Liver (tissue), 9 donors: ENCODE results near the gene NKX2-1. TPM values are rescaled to one million over a fixed set of nuclear protein-coding genes. Genes with fewer than 3 reads are reported as not detected.

Source experiments
- DNase-seq: peaks from one replicate; pipeline ENCODE4 v3.0.0-alpha.2; 2017; ENCODE audit warnings: low spot score
- H3K27ac ChIP-seq, 2 donors: one replicate each; pipeline ENCODE4 v1.7.0; 2013; ENCODE audit warnings: inconsistent platforms in 2 of 2, low read length in 2 of 2, control low read depth in 1 of 2, low read depth in 1 of 2, mild to moderate bottlenecking in 1 of 2
- H3K27me3 ChIP-seq, 4 donors: one replicate each; pipeline versions ENCODE4 v1.6.1 to v1.7.0; 2013; ENCODE audit warnings: low read length in 3 of 4, inconsistent platforms in 1 of 4, mild to moderate bottlenecking in 1 of 4, moderate library complexity in 1 of 4; ENCODE audit not compliant: control insufficient read depth in 4 of 4, insufficient read depth in 4 of 4
- H3K36me3 ChIP-seq, 4 donors: one replicate each; pipeline versions ENCODE4 v1.6.1 to v1.7.0; 2013; ENCODE audit warnings: low read length in 3 of 4, mild to moderate bottlenecking in 3 of 4, low read depth in 1 of 4, moderate library complexity in 1 of 4; ENCODE audit not compliant: control insufficient read depth in 4 of 4, insufficient read depth in 3 of 4
- H3K4me1 ChIP-seq, 4 donors: one replicate each; pipeline versions ENCODE4 v1.6.1 to v1.7.0; 2013; ENCODE audit warnings: low read length in 3 of 4, mild to moderate bottlenecking in 3 of 4, moderate library complexity in 1 of 4; ENCODE audit not compliant: control insufficient read depth in 4 of 4, insufficient read depth in 4 of 4
- H3K4me3 ChIP-seq, 3 donors: one replicate each; pipeline versions ENCODE4 v1.6.1 to v1.7.0; 2013; ENCODE audit warnings: low read length in 3 of 3, control low read depth in 1 of 3, low read depth in 1 of 3, mild to moderate bottlenecking in 1 of 3
- H3K9ac ChIP-seq, 2 donors: one replicate each; pipeline ENCODE4 v1.7.0; 2013; ENCODE audit warnings: low read length in 2 of 2, mild to moderate bottlenecking in 2 of 2, moderate library complexity in 2 of 2, control low read depth in 1 of 2, low read depth in 1 of 2
- H3K9me3 ChIP-seq, 4 donors: one replicate each; pipeline versions ENCODE4 v1.6.1 to v1.7.0; 2013; ENCODE audit warnings: low read length in 3 of 4; ENCODE audit not compliant: control insufficient read depth in 4 of 4
- ATF3 ChIP-seq: IDR thresholded peaks from 2 replicates; pipeline ENCODE4 v1.6.1; 2016; ENCODE audit warnings: antibody characterized with exemption
- CTCF ChIP-seq: fragments of 150-350 bp; IDR thresholded peaks from 2 replicates; pipeline ENCODE4 v1.5.1; 2017; ENCODE audit warnings: improper control_type of control experiment, low read depth, low read length; ENCODE audit not compliant: missing input control
- EGR1 ChIP-seq, 2 donors: IDR thresholded peaks; 2 replicates each; pipeline ENCODE4 v1.6.1; 2016 to 2018; ENCODE audit warnings: antibody characterized with exemption in 2 of 2, low read depth in 2 of 2
- FOXA1 ChIP-seq: IDR thresholded peaks from 2 replicates; pipeline ENCODE4 v1.6.1; 2016; ENCODE audit warnings: antibody characterized with exemption
- FOXA2 ChIP-seq: IDR thresholded peaks from 2 replicates; pipeline ENCODE4 v1.6.1; 2016; ENCODE audit warnings: antibody characterized with exemption
- GABPA ChIP-seq, 2 donors: IDR thresholded peaks in 1 of 2; conservative IDR thresholded peaks in 1 of 2; 2 replicates each; pipeline ENCODE4 v1.6.1; 2016; ENCODE audit warnings: antibody characterized with exemption in 2 of 2, mild to moderate bottlenecking in 1 of 2, moderate library complexity in 1 of 2
- HNF4A ChIP-seq, 2 donors: conservative IDR thresholded peaks; 2 replicates each; pipeline ENCODE4 v1.6.1; 2016; ENCODE audit warnings: antibody characterized with exemption in 2 of 2, mild to moderate bottlenecking in 2 of 2
- HNF4G ChIP-seq: IDR thresholded peaks from 2 replicates; pipeline ENCODE4 v1.6.1; 2016; ENCODE audit warnings: antibody characterized with exemption
- JUND ChIP-seq, 2 donors: IDR thresholded peaks; 2 replicates each; pipeline ENCODE4 v1.6.1; 2016; ENCODE audit warnings: antibody characterized with exemption in 2 of 2
- MAX ChIP-seq: IDR thresholded peaks from 2 replicates; pipeline ENCODE4 v1.6.1; 2016; ENCODE audit warnings: antibody characterized with exemption
- NR2F2 ChIP-seq: IDR thresholded peaks from 2 replicates; pipeline ENCODE4 v1.6.1; 2016; ENCODE audit warnings: antibody characterized with exemption
- RAD21 ChIP-seq, 2 donors: IDR thresholded peaks; 2 replicates each; pipeline ENCODE4 v1.6.1; 2016; ENCODE audit warnings: antibody characterized with exemption in 2 of 2, mild to moderate bottlenecking in 2 of 2
- REST ChIP-seq: IDR thresholded peaks from 2 replicates; pipeline ENCODE4 v1.6.1; 2016; ENCODE audit warnings: antibody characterized with exemption, mild to moderate bottlenecking
- RXRA ChIP-seq, 2 donors: IDR thresholded peaks; 2 replicates each; pipeline ENCODE4 v1.6.1; 2017 to 2018; ENCODE audit warnings: antibody characterized with exemption in 2 of 2, mild to moderate bottlenecking in 1 of 2
- SP1 ChIP-seq: IDR thresholded peaks from 2 replicates; pipeline ENCODE4 v1.6.1; 2018; ENCODE audit warnings: antibody characterized with exemption, mild to moderate bottlenecking
- TAF1 ChIP-seq: conservative IDR thresholded peaks from 2 replicates; pipeline ENCODE4 v1.6.1; 2016; ENCODE audit warnings: antibody characterized with exemption, mild to moderate bottlenecking
- YY1 ChIP-seq: IDR thresholded peaks from 2 replicates; pipeline ENCODE4 v1.6.1; 2016; ENCODE audit warnings: antibody characterized with exemption, mild to moderate bottlenecking
- ZBTB33 ChIP-seq: IDR thresholded peaks from 2 replicates; pipeline ENCODE4 v1.6.1; 2016; ENCODE audit warnings: antibody characterized with exemption
- WGBS: extraction: QIAGEN DNeasy Blood & Tissue Kit; methylation state at CpG from one replicate; pipeline ENCODE4 v1.1.7; 2013; 5-methylcytosine and 5-hydroxymethylcytosine counted together
- polyA plus RNA-seq, 2 donors: library from polyadenylated mRNA; stranded (reverse) in 1 of 2; unstranded in 1 of 2; fragments of 200-250 nt in 1 of 2; fragments of >200 nt in 1 of 2; fragmentation: Nextera tagmentation in 1 of 2; extraction: Ambion mirVana in 1 of 2; gene quantifications; one replicate each; pipeline versions ENCODE4 v1.2.1 to v1.2.3, GENCODE V29; 2013 to 2015
- total RNA-seq, 2 donors: library from RNA; depleted of rRNA; stranded (reverse); fragments of >200 nt; gene quantifications; one replicate each; pipeline ENCODE4 v1.2.3, GENCODE V29; 2014
- donor health status: healthy.
- donor health status: healthy.
- donor health status: healthy.
- donor health status: healthy.
- donor health status: healthy.

Gene NKX2-1
- total and polyA plus RNA-seq, 4 donors = not detected

- H3K27ac ChIP-seq = no peak overlapping the region
- no peaks in the 10 kb centered on the region for H3K9me3 ChIP-seq
- no peak overlapping the region for H3K4me3 ChIP-seq
- no peak overlapping the region for H3K9ac ChIP-seq
- 14% methylated on average over 10 of the region's 10 CpGs for WGBS
- H3K36me3 ChIP-seq = no peaks in the 10 kb centered on the region
- DNase-seq = no peak
- peaks cover 3 to 41% (median 20%) of the 10 kb centered on the region in 4 donors for H3K27me3 ChIP-seq
- TF ChIP-seq GABPA (IDR thresholded peaks at IDR 0.05 in 1 of 2, conservative IDR thresholded peaks at IDR 0.05 in 1 of 2) (no peak), CTCF (no peak), NR2F2 (no peak), JUND (IDR thresholded peaks at IDR 0.05) (no peak), RAD21 (IDR thresholded peaks at IDR 0.05) (no peak), HNF4A (conservative IDR thresholded peaks at IDR 0.05) (no peak), ZBTB33 (no peak), ATF3 (no peak), RXRA (IDR thresholded peaks at IDR 0.05) (no peak), FOXA2 (no peak), REST (no peak), HNF4G (no peak), FOXA1 (no peak), EGR1 (IDR thresholded peaks at IDR 0.05; ENCODE audit: low read depth in 2 of 2) (no peak), TAF1 (no peak), SP1 (no peak), YY1 (no peak), MAX (no peak)
- H3K4me1 ChIP-seq = peaks cover 5 to 39% (median 19%) of the 10 kb centered on the region in 4 donors
These were observed 5.7 kb upstream of the NKX2-1 start for GRCh38 chr14:36525746-36526099.
